ENCODE measurements around the gene CDKL4.

- TF ChIP-seq ZNF281 (CRISPR knock-in tag; IDR thresholded peaks at IDR 0.05) (no peak), MAX (CRISPR knock-in tag; IDR thresholded peaks at IDR 0.05) (no peak), RORB (CRISPR knock-in tag; IDR thresholded peaks at IDR 0.05) (no peak)
These were observed 9.0 kb downstream of the CDKL4 start for GRCh38 chr2:39234754-39235153.

Data from WTC11 (cell line).